Astrocyte of the cerebellum (primary cell): ENCODE measurements around the gene PSAP.

Source experiments
- DNase-seq: peaks from one replicate; pipeline ENCODE4 v3.0.0-alpha.2; 2011; ENCODE audit warnings: low read depth
- H3K4me3 ChIP-seq: 2 replicates; pipeline ENCODE4 v1.5.1; 2011; ENCODE audit warnings: mild to moderate bottlenecking, low read depth, low read length, moderate library complexity
- in situ Hi-C: cut with HindIII; loops from 2 replicates; pipeline ENCODE4 v1.10.0; 2017; ENCODE audit warnings: low sequenced_read_pairs
- TF ChIP-seq, protein P1 (sequence below): IDR thresholded peaks from 2 replicates; pipeline ENCODE4 v1.5.1; 2012; ENCODE audit warnings: low read length, low read depth, moderate library complexity, mild to moderate bottlenecking; ENCODE audit errors: missing control alignments

The PSAP gene

DNA sequence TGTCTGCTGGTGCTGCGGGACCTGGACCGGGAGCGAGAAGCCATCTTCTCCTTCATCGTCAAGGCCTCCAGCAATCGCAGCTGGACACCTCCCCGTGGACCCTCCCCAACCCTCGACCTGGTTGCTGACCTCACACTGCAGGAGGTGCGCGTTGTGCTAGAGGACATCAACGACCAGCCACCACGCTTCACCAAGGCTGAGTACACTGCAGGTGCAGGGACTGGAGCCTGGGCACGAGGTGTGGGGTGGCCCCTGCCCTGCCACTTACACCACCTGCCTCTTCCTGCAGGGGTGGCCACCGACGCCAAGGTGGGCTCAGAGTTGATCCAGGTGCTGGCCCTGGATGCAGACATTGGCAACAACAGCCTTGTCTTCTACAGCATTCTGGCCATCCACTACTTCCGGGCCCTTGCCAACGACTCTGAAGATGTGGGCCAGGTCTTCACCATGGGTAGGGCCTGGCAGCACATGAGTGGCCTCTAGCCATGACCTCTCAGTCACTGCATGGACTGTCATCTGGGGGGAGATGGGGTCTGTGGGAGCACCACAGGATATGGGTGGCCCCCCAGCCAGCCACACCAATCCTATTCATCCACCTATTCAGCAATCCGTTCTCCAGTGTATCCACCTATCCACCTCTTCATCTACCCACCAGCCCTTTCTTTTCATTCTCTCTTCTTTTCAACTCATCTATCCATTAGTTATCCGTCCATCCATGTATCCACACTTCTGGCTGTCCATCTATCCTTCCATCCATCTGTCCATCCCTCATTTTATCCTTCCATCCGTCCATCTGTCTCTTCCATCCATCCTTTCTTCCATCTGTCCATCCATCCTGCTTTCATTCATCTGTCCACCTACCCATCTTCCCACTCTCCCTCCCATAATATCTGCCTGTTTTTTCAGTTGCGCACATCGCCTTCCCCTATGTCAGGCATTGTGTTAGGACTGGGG, 43.2 kb downstream of the PSAP start:
- H3K4me3 ChIP-seq: no peak overlapping the region
- TF ChIP-seq, protein P1, sequence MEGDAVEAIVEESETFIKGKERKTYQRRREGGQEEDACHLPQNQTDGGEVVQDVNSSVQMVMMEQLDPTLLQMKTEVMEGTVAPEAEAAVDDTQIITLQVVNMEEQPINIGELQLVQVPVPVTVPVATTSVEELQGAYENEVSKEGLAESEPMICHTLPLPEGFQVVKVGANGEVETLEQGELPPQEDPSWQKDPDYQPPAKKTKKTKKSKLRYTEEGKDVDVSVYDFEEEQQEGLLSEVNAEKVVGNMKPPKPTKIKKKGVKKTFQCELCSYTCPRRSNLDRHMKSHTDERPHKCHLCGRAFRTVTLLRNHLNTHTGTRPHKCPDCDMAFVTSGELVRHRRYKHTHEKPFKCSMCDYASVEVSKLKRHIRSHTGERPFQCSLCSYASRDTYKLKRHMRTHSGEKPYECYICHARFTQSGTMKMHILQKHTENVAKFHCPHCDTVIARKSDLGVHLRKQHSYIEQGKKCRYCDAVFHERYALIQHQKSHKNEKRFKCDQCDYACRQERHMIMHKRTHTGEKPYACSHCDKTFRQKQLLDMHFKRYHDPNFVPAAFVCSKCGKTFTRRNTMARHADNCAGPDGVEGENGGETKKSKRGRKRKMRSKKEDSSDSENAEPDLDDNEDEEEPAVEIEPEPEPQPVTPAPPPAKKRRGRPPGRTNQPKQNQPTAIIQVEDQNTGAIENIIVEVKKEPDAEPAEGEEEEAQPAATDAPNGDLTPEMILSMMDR: no peak
- in situ Hi-C loops: no loop called here
- no peak for DNase-seq

DNA sequence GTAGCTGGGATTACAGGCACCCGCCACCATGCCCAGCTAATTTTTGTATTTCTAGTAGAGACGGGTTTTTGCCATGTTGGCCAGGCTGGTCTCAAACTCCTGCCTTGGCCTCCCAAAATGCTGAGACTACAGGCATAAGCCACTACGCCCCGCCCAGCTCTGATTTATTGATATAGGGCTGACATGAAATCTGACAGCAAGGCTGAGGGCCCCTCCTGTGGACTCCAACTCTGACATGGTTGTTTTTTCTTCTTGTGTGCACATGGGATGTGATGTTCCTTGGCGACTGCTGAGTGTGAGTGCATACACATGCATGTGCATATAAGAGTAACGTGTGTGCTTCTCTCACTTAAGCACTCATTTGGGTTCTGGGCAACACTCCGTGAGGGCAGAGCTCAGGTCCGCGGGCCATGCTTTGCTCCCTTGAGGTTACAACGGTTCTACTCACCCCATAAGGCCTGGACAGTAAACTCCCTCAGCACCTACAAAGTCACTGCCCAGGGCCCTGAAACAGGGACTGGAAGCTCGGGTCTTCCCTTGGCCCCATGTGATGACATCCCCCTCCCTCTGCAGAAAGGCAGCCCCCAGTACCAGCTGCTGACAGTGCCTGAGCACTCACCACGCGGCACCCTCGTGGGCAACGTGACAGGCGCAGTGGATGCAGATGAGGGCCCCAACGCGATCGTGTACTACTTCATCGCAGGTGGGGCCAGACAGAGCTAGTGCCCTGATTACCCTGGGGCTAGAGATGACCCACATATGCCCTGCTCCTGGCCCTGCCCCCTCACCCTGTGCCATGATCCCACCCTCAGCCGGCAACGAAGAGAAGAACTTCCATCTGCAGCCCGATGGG, 44.1 kb downstream of the PSAP start:
- H3K4me3 ChIP-seq: no peak overlapping the region
- in situ Hi-C loops: no loop called here
- TF ChIP-seq, protein P1: no peak
- DNase-seq: no peak

DNA sequence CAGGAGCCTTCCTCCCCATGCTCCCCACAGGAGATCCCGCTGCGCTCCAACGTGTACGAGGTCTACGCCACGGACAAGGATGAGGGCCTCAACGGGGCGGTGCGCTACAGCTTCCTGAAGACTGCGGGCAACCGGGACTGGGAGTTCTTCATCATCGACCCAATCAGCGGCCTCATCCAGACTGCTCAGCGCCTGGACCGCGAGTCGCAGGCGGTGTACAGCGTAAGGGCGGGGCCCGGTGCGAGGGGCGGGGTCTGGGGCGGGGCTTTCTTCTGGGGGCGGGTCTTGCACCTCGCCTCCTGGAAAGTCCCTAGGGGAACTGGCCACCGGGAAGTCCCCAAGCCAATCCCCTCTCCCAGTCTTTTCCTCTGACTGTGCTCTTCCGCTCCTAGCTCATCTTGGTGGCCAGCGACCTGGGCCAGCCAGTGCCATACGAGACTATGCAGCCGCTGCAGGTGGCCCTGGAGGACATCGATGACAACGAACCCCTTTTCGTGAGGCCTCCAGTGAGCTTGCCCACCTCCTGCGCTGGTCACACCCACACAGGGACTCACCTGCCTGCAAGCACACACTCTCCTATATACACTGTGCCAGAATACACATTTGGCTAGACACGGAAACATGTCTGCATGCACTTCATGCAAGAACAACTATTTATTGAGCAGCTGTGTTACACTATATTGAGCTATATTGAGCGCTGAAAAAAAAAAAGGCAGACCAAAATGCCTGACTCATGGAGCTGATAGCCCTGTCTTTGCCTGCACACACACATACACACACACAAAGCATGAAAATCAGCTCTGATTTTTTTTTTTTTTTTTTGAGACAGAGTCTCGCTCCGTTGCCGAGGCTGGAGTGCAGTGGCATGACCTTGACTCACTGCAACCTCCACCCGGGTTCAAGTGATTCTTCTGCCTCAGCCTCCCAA, 45.0 kb downstream of the PSAP start:
- TF ChIP-seq, protein P1: no peak
- no peak overlapping the region for H3K4me3 ChIP-seq
- no peak for DNase-seq
- in situ Hi-C loops: no loop called here

DNA sequence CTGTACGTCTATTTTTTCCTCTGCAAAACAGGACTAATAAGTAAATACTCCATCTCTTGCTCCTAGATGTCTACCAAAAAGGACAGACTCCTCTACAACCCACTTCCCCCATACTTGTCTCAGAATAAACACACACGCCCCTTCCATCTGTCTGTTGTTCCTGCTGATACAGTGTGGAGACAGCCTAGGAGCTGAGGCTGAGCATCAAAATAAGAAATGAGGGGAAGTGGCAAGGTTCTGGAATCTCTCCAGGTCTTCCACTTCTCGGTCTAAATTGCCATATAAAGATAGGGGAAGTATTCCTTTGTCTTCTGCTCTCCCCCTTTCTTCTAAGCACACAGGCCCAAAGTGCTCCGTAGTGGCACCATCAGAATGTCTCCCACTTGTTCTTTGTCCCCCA, 47.0 kb downstream of the PSAP start:
- no peak overlapping the region for H3K4me3 ChIP-seq
- TF ChIP-seq, protein P1: no peak
- no peak for DNase-seq
- in situ Hi-C loops: no loop called here

DNA sequence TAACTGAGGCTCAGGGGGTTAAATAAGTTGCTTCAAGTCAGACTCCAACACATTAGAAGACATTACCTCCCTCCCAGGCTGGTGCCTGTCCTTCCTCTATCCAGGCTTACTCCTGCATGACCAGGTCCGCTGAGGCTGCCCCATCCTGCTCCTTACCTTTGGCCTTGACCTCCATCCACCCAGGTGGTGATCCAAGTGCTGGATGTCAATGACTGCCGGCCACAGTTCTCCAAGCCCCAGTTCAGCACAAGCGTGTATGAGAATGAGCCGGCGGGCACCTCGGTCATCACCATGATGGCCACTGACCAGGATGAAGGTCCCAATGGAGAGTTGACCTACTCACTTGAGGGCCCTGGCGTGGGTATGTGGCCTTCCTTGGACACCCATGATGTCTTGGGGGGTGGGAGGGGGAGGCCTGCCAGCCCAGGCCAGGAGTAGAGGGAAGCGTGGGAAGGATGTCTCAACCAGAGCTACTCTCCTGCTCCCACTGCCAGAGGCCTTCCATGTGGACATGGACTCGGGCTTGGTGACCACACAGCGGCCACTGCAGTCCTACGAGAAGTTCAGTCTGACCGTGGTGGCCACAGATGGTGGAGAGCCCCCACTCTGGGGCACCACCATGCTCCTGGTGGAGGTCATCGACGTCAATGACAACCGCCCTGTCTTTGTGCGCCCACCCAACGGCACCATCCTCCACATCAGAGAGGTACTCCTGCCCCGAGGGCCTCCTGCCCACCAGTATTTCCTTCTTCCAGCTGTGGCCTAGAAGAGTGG, 48.1 kb downstream of the PSAP start:
- TF ChIP-seq, protein P1: no peak
- no peak overlapping the region for H3K4me3 ChIP-seq
- in situ Hi-C loops: no loop called here
- no peak for DNase-seq
